ENCODE data around the gene CADPS.

Gene CADPS

GRCh38 chr3:62548528-62549205 lies 326.5 kb downstream of the CADPS start:
- no peak for DNase-seq

GRCh38 chr3:62546266-62546665 lies 328.9 kb downstream of the CADPS start:
- no peak for DNase-seq

- no peak for DNase-seq
Observed at GRCh38 chr3:62542185-62542584, 333.0 kb downstream of the CADPS start.

GRCh38 chr3:62539762-62540161 lies 335.5 kb downstream of the CADPS start:
- no peak for DNase-seq

- no peak for DNase-seq
Observed at GRCh38 chr3:62538691-62539356, 336.4 kb downstream of the CADPS start.

GRCh38 chr3:62534326-62534725 lies 340.9 kb downstream of the CADPS start:
- DNase-seq: no peak

- no peak for DNase-seq
Observed at GRCh38 chr3:62532796-62533195, 342.4 kb downstream of the CADPS start.

- no peak for DNase-seq
Observed at GRCh38 chr3:62531981-62532380, 343.2 kb downstream of the CADPS start.

- no peak for DNase-seq
Observed at GRCh38 chr3:62531493-62531892, 343.7 kb downstream of the CADPS start.

- no peak for DNase-seq
Observed at GRCh38 chr3:62529230-62529629, 346.0 kb downstream of the CADPS start.

- no peak for DNase-seq
Observed at GRCh38 chr3:62527474-62527873, 347.7 kb downstream of the CADPS start.

- DNase-seq: no peak
Observed at GRCh38 chr3:62525281-62525680, 349.9 kb downstream of the CADPS start.

- no peak for DNase-seq
Observed at GRCh38 chr3:62523672-62524071, 351.5 kb downstream of the CADPS start.

- no peak for DNase-seq
Observed at GRCh38 chr3:62521464-62522105, 353.6 kb downstream of the CADPS start.

- DNase-seq: no peak
Observed at GRCh38 chr3:62503516-62503915, 371.7 kb downstream of the CADPS start.

- DNase-seq: no peak
Observed at GRCh38 chr3:62502315-62503300, 372.6 kb downstream of the CADPS start.

- no peak for DNase-seq
Observed at GRCh38 chr3:62501289-62501668, 373.9 kb downstream of the CADPS start.

- DNase-seq: no peak
Observed at GRCh38 chr3:62500556-62501288, 374.5 kb downstream of the CADPS start.

- DNase-seq: no peak
Observed at GRCh38 chr3:62497156-62497555, 378.1 kb downstream of the CADPS start.

GRCh38 chr3:62496503-62496902 lies 378.7 kb downstream of the CADPS start:
- DNase-seq: no peak

GRCh38 chr3:62493109-62493801 lies 382.0 kb downstream of the CADPS start:
- DNase-seq: no peak

GRCh38 chr3:62482961-62483360 lies 392.3 kb downstream of the CADPS start:
- DNase-seq: no peak
